Spleen (tissue), 11 donors: ENCODE results near the gene BBLN. TPM values are rescaled to one million over a fixed set of nuclear protein-coding genes. Genes with fewer than 3 reads are reported as not detected.

Source experiments
- DNase-seq: peaks from one replicate; pipeline ENCODE4 v3.0.0-alpha.2; 2020
- H3K27ac ChIP-seq, 8 donors: fragments of 200-600 bp; sonication (generic) in 7 of 8; 1 replicate in 4 of 8; 2 replicates in 4 of 8; pipeline versions ENCODE4 v1.5.0 to v1.8.0; 2016 to 2021; ENCODE audit warnings: inconsistent platforms in 4 of 8, mild to moderate bottlenecking in 4 of 8, moderate library complexity in 1 of 8
- H3K27me3 ChIP-seq, 7 donors: fragments of 200-600 bp; sonication (generic) in 6 of 7; replicated peaks in 1 of 7; 1 replicate in 4 of 7; 2 replicates in 3 of 7; pipeline versions ENCODE4 v1.5.0 to v1.8.0; 2016 to 2021; ENCODE audit warnings: inconsistent platforms in 3 of 7, mild to moderate bottlenecking in 1 of 7
- H3K36me3 ChIP-seq, 6 donors: fragments of 200-600 bp; sonication (generic) in 5 of 6; 1 replicate in 4 of 6; 2 replicates in 2 of 6; pipeline versions ENCODE4 v1.5.0 to v1.8.0; 2016 to 2021; ENCODE audit warnings: inconsistent platforms in 2 of 6
- H3K4me1 ChIP-seq, 6 donors: fragments of 200-600 bp; sonication (generic) in 5 of 6; 1 replicate in 3 of 6; 2 replicates in 3 of 6; pipeline versions ENCODE4 v1.5.0 to v1.8.0; 2016 to 2021; ENCODE audit warnings: inconsistent platforms in 3 of 6
- H3K4me3 ChIP-seq, 8 donors: fragments of 200-600 bp; sonication (generic) in 7 of 8; 1 replicate in 4 of 8; 2 replicates in 4 of 8; pipeline versions ENCODE4 v1.5.0 to v1.8.0; 2016 to 2021; ENCODE audit warnings: inconsistent platforms in 4 of 8, mild to moderate bottlenecking in 4 of 8, moderate library complexity in 2 of 8
- H3K9me3 ChIP-seq, 8 donors: fragments of 200-600 bp; sonication (generic) in 7 of 8; 1 replicate in 4 of 8; 2 replicates in 4 of 8; pipeline versions ENCODE4 v1.5.0 to v1.8.0; 2016 to 2021; ENCODE audit warnings: inconsistent platforms in 4 of 8
- CTCF ChIP-seq, 11 experiments: fragments of 200-600 bp in 7 of 11; fragments of 450-650 bp in 4 of 11; sonication (generic) in 4 of 11; IDR thresholded peaks in 8 of 11; conservative IDR thresholded peaks in 3 of 11; 1 replicate in 7 of 11; 2 replicates in 4 of 11; pipeline versions ENCODE4 v1.4.0 to v1.8.0; 2016 to 2021; ENCODE audit warnings: antibody characterized with exemption in 11 of 11, inconsistent platforms in 4 of 11, mild to moderate bottlenecking in 1 of 11
- POLR2A ChIP-seq, 3 donors: fragments of 450-650 bp; IDR thresholded peaks; one replicate each; pipeline ENCODE4 v1.5.1; 2017; ENCODE audit warnings: antibody characterized with exemption in 3 of 3, mild to moderate bottlenecking in 1 of 3
- POLR2AphosphoS5 ChIP-seq, 3 donors: sonication (generic); formaldehyde crosslinking; IDR thresholded peaks; one replicate each; pipeline ENCODE4 v1.5.1; 2017; ENCODE audit warnings: antibody characterized with exemption in 3 of 3
- WGBS, 5 donors: extraction: QIAGEN DNeasy Blood & Tissue Kit in 3 of 5; methylation state at CpG; one replicate each; pipeline versions ENCODE4 v1.1.5 to v1.1.7; 2013 to 2018; 5-methylcytosine and 5-hydroxymethylcytosine counted together
- intact Hi-C: fragments of 100-400 bp; cut with DNase I; formaldehyde crosslinking; loops from one replicate; pipeline ENCODE4 v1.15.0; 2023; ENCODE audit warnings: low total_unique reads
- polyA plus RNA-seq, 3 donors: library from polyadenylated mRNA; stranded (reverse); fragments of 200-250 nt; gene quantifications; one replicate each; pipeline ENCODE4 v1.2.1, GENCODE V29; 2013
- total RNA-seq, 7 donors: library from RNA; depleted of rRNA in 3 of 7; stranded (reverse); fragments of >200 nt in 3 of 7; fragmentation: NEBNext Ultra II Directional in 4 of 7; extraction: Animal tissue kit (Norgen Biotek cat#: 25700) in 4 of 7; gene quantifications; one replicate each; pipeline versions ENCODE4 v1.1.0 to v1.2.1, GENCODE V29; 2016 to 2021
- donor health status: healthy with polysubstance abuse.
- donor health status: DM: no; HTN: no; CAD: no; lungs with moderate emphysema.
- donor health status: DM: no; HTN: no; CAD: no.
- donor health status: Bipolar disorder and iron deficiency.
- donor health status: healthy.
- donor health status: DM: no; HTN: no; CAD: no.
- donor health status: DM: yes; HTN: yes; CAD: no.

The BBLN gene
- total and polyA plus RNA-seq, 10 donors, result 43.5 to 220 (median 165) TPM

GRCh38 chr9:128144239-128145181, 15.6 kb upstream of the BBLN start:
- H3K4me1 ChIP-seq, result peaks cover 0 to 50% (median 4%) of the 10 kb centered on the region in 6 donors
- intact Hi-C loops, result no loop called here
- DNase-seq, result peak; percentile 57

GRCh38 chr9:128145536-128145935, 14.5 kb upstream of the BBLN start:
- Histone ChIP-seq H3K27ac (no peak overlapping the region), H3K9me3 (no peaks in the 10 kb centered on the region), H3K4me1 (peaks cover 0 to 58% (median 6%) of the 10 kb centered on the region in 6 donors), H3K4me3 (no peak overlapping the region), H3K36me3 (no peaks in the 10 kb centered on the region), H3K27me3 (no peaks in the 10 kb centered on the region)
- peak; percentile 58 for DNase-seq
- 72 to 87% (median 82%) methylated on average over 6 to 8 of the region's 8 CpGs for WGBS, 5 donors
- intact Hi-C loops, result no loop called here
- TF ChIP-seq POLR2AphosphoS5 (IDR thresholded peaks at IDR 0.05), result no peak
- TF ChIP-seq POLR2A (IDR thresholded peaks at IDR 0.05), result no peak
- no peak for TF ChIP-seq CTCF (IDR thresholded peaks at IDR 0.05 in 8 of 11, conservative IDR thresholded peaks at IDR 0.05 in 3 of 11)

More at GRCh38 chr9:128144239-128145181, 15.6 kb upstream of the BBLN start:
- Histone ChIP-seq H3K36me3 (no peaks in the 10 kb centered on the region), H3K9me3 (no peaks in the 10 kb centered on the region), H3K27me3 (no peaks in the 10 kb centered on the region), H3K4me3 (no peak overlapping the region), H3K27ac (peak overlapping the region in 5 of 8 donors; percentile 38 to 70 (median 55))
- 83 to 92% (median 91%) methylated on average over 13 to 22 of the region's 22 CpGs for WGBS, 5 donors
- TF ChIP-seq POLR2AphosphoS5 (IDR thresholded peaks at IDR 0.05), result no peak
- TF ChIP-seq POLR2A (IDR thresholded peaks at IDR 0.05), result no peak
- TF ChIP-seq CTCF (IDR thresholded peaks at IDR 0.05 in 8 of 11, conservative IDR thresholded peaks at IDR 0.05 in 3 of 11), result no peak

- peak; percentile 56 for DNase-seq
- no peaks in the 10 kb centered on the region for H3K36me3 ChIP-seq
- no peaks in the 10 kb centered on the region for H3K27me3 ChIP-seq
- no peak for TF ChIP-seq CTCF (IDR thresholded peaks at IDR 0.05 in 8 of 11, conservative IDR thresholded peaks at IDR 0.05 in 3 of 11)
- no peak for TF ChIP-seq POLR2AphosphoS5 (IDR thresholded peaks at IDR 0.05)
- no peak for TF ChIP-seq POLR2A (IDR thresholded peaks at IDR 0.05)
- 64 to 91% (median 88%) methylated on average over 3 to 13 of the region's 13 CpGs for WGBS, 5 donors
- intact Hi-C loops, result no loop called here
- no peak overlapping the region for H3K4me3 ChIP-seq
- H3K9me3 ChIP-seq, result no peaks in the 10 kb centered on the region
- H3K4me1 ChIP-seq, result peaks cover 0 to 62% (median 7%) of the 10 kb centered on the region in 6 donors
- no peak overlapping the region for H3K27ac ChIP-seq
Measured at GRCh38 chr9:128145951-128146351, 14.1 kb upstream of the BBLN start.

GRCh38 chr9:128146591-128147120, 13.4 kb upstream of the BBLN start:
- Histone ChIP-seq H3K4me3 (no peak overlapping the region), H3K9me3 (no peaks in the 10 kb centered on the region), H3K27ac (no peak overlapping the region), H3K4me1 (peaks cover 0 to 67% (median 7%) of the 10 kb centered on the region in 6 donors), H3K27me3 (no peaks in the 10 kb centered on the region), H3K36me3 (no peaks in the 10 kb centered on the region)
- intact Hi-C loops, result no loop called here
- 83 to 95% (median 89%) methylated on average over 3 to 8 of the region's 8 CpGs for WGBS, 5 donors
- TF ChIP-seq POLR2AphosphoS5 (IDR thresholded peaks at IDR 0.05) (no peak), CTCF (IDR thresholded peaks at IDR 0.05 in 8 of 11, conservative IDR thresholded peaks at IDR 0.05 in 3 of 11) (no peak), POLR2A (IDR thresholded peaks at IDR 0.05) (no peak)
- peak; percentile 40 for DNase-seq
